HEK293T (cell line): Measurements from ENCODE around the gene ACLY.

Experiments used
- BHLHE40 ChIP-seq: fragments of 450-650 bp; IDR thresholded peaks from 2 replicates; pipeline ENCODE4 v1.6.1; 2016; ENCODE audit warnings: mild to moderate bottlenecking, moderate library complexity, borderline replicate concordance
- FOXK2 ChIP-seq: fragments of 450-650 bp; IDR thresholded peaks from 2 replicates; pipeline ENCODE4 v1.6.1; 2016; ENCODE audit warnings: mild to moderate bottlenecking
- HDGF ChIP-seq: fragments of 450-650 bp; IDR thresholded peaks from 2 replicates; pipeline ENCODE4 v1.6.1; 2017; ENCODE audit warnings: antibody characterized with exemption, borderline replicate concordance
- SP1 ChIP-seq: fragments of 450-650 bp; IDR thresholded peaks from 2 replicates; pipeline ENCODE4 v1.6.1; 2017
- ZNF384 ChIP-seq: fragments of 450-650 bp; IDR thresholded peaks from 2 replicates; pipeline ENCODE4 v1.6.1; 2016
- TF ChIP-seq, protein P1 (sequence below): fragments of 450-650 bp; IDR thresholded peaks from 2 replicates; pipeline ENCODE4 v1.6.1; 2016

DNA sequence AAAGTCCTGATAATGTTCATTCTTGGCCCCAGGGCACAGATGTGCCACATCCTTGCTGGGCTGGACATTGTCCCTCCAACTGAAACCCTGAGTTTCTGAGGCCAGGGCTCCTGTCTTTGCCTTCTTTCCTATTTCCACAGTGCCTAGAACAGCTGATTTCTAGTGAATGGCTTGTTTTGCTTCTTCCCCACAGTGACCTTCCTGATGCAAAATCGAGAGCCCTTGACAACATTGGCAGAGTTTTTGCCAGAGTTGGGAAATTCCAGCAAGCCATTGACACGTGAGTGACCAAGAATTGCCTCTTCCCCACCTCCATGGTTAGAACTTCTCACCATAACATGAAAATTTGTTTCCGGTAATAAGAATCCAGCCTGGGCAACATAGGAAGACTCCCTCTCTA lies 26.2 kb upstream of the ACLY start:
- no peak for TF ChIP-seq HDGF
- TF ChIP-seq SP1: no peak
- no peak for TF ChIP-seq BHLHE40
- TF ChIP-seq ZNF384: no peak
- TF ChIP-seq, protein P1, sequence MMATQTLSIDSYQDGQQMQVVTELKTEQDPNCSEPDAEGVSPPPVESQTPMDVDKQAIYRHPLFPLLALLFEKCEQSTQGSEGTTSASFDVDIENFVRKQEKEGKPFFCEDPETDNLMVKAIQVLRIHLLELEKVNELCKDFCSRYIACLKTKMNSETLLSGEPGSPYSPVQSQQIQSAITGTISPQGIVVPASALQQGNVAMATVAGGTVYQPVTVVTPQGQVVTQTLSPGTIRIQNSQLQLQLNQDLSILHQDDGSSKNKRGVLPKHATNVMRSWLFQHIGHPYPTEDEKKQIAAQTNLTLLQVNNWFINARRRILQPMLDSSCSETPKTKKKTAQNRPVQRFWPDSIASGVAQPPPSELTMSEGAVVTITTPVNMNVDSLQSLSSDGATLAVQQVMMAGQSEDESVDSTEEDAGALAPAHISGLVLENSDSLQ: no peak
- TF ChIP-seq FOXK2: no peak
